Activated T-helper 1 cell treated with anti-CD3 and anti-CD28 coated beads, Interleukin-12 subunit alpha, Interleukin-12 subunit beta, Interleukin-2, Interleukin-4 antibody, amounts not matched to agents 30 ng/mL and 10 ng/mL and 1 ng/mL, durations not matched to agents 14 hours and 24 hours and 36 hours (primary cell): ENCODE data around the gene CALN1. TPM values are rescaled to one million over a fixed set of nuclear protein-coding genes. Genes with fewer than 3 reads are reported as not detected.
"Not testable (repeated sequence)": the region's sequence is repeated elsewhere in the genome, so short reads cannot be mapped to it uniquely, and the experiment has no call there.

Source experiments
- DNase-seq: peaks from one replicate; pipeline ENCODE4 v3.0.0; 2021; ENCODE audit warnings: low spot score
- H3K27ac Mint-ChIP-seq: one replicate; pipeline ENCODE4 v1.8.0; 2021; ENCODE audit warnings: mild to moderate bottlenecking, mixed read lengths
- H3K27me3 Mint-ChIP-seq: one replicate; pipeline ENCODE4 v1.8.0; 2022; ENCODE audit warnings: mild to moderate bottlenecking, moderate library complexity, mixed read lengths; ENCODE audit not compliant: insufficient read depth
- H3K36me3 Mint-ChIP-seq: one replicate; pipeline ENCODE4 v1.8.0; 2021; ENCODE audit warnings: low read depth, mixed read lengths
- H3K4me1 Mint-ChIP-seq: one replicate; pipeline ENCODE4 v1.8.0; 2021; ENCODE audit warnings: low read depth, mixed read lengths
- H3K4me3 Mint-ChIP-seq: one replicate; pipeline ENCODE4 v1.8.0; 2021; ENCODE audit warnings: mild to moderate bottlenecking, moderate library complexity, mixed read lengths
- H3K9me3 Mint-ChIP-seq: one replicate; pipeline ENCODE4 v1.8.0; 2021; ENCODE audit warnings: mixed read lengths
- intact Hi-C: fragments of 100-400 bp; cut with micrococcal nuclease; formaldehyde crosslinking; loops from one replicate; pipeline ENCODE4 v1.15.1; 2024
- total RNA-seq: library from RNA; stranded (reverse); gene quantifications from 2 replicates; pipeline ENCODE4 v1.2.3, GENCODE V29; 2022

CALN1 gene
- total RNA-seq, 1 donor from 2014 or later: not detected

GRCh38 chr7:72223351-72223750 is 188.8 kb downstream of the CALN1 start:
- intact Hi-C loops: no loop called here
- H3K27me3 Mint-ChIP-seq: no peaks in the 10 kb centered on the region
- H3K4me1 Mint-ChIP-seq: no peaks in the 10 kb centered on the region
- H3K36me3 Mint-ChIP-seq: no peaks in the 10 kb centered on the region
- H3K9me3 Mint-ChIP-seq: peaks cover 30% of the 10 kb centered on the region
- no peak for DNase-seq
- H3K27ac Mint-ChIP-seq: no peak overlapping the region
- no peak overlapping the region for H3K4me3 Mint-ChIP-seq

GRCh38 chr7:72222136-72222535 is 190.0 kb downstream of the CALN1 start:
- intact Hi-C loops: no loop called here
- no peaks in the 10 kb centered on the region for H3K36me3 Mint-ChIP-seq

GRCh38 chr7:72219500-72219899 is 192.6 kb downstream of the CALN1 start:
- Mint-ChIP-seq H3K27ac (no peak overlapping the region), H3K9me3 (peaks cover 27% of the 10 kb centered on the region), H3K36me3 (no peaks in the 10 kb centered on the region), H3K4me1 (no peaks in the 10 kb centered on the region), H3K27me3 (no peaks in the 10 kb centered on the region), H3K4me3 (no peak overlapping the region)
- intact Hi-C loops: no loop called here
- no peak for DNase-seq

More at GRCh38 chr7:72222136-72222535, 190.0 kb downstream of the CALN1 start:
- H3K9me3 Mint-ChIP-seq: peaks cover 30% of the 10 kb centered on the region
- no peaks in the 10 kb centered on the region for H3K4me1 Mint-ChIP-seq
- no peak for DNase-seq
- no peaks in the 10 kb centered on the region for H3K27me3 Mint-ChIP-seq
- H3K27ac Mint-ChIP-seq: no peak overlapping the region
- H3K4me3 Mint-ChIP-seq: no peak overlapping the region

- intact Hi-C loops: no loop called here
Measured at GRCh38 chr7:72217151-72217550, 195.0 kb downstream of the CALN1 start.

GRCh38 chr7:72213769-72214168 is 198.4 kb downstream of the CALN1 start:
- Mint-ChIP-seq H3K4me3 (no peak overlapping the region), H3K4me1 (no peaks in the 10 kb centered on the region), H3K36me3 (no peaks in the 10 kb centered on the region), H3K27me3 (no peaks in the 10 kb centered on the region), H3K27ac (no peak overlapping the region), H3K9me3 (peaks cover 23% of the 10 kb centered on the region)
- no peak for DNase-seq
- intact Hi-C loops: no loop called here

More at GRCh38 chr7:72217151-72217550, 195.0 kb downstream of the CALN1 start:
- no peaks in the 10 kb centered on the region for H3K27me3 Mint-ChIP-seq
- H3K9me3 Mint-ChIP-seq: peaks cover 14% of the 10 kb centered on the region
- H3K36me3 Mint-ChIP-seq: no peaks in the 10 kb centered on the region
- no peak overlapping the region for H3K27ac Mint-ChIP-seq
- no peak for DNase-seq
- no peaks in the 10 kb centered on the region for H3K4me1 Mint-ChIP-seq
- no peak overlapping the region for H3K4me3 Mint-ChIP-seq

- no peak for DNase-seq
- intact Hi-C loops: no loop called here
- H3K27ac Mint-ChIP-seq: no peak overlapping the region
- no peaks in the 10 kb centered on the region for H3K4me1 Mint-ChIP-seq
- no peaks in the 10 kb centered on the region for H3K36me3 Mint-ChIP-seq
- peaks cover 18% of the 10 kb centered on the region for H3K9me3 Mint-ChIP-seq
- no peaks in the 10 kb centered on the region for H3K27me3 Mint-ChIP-seq
- no peak overlapping the region for H3K4me3 Mint-ChIP-seq
Measured at GRCh38 chr7:72213081-72213480, 199.1 kb downstream of the CALN1 start.

GRCh38 chr7:72211175-72211574 is 201.0 kb downstream of the CALN1 start:
- no peak for DNase-seq
- Mint-ChIP-seq H3K4me1 (no peaks in the 10 kb centered on the region), H3K4me3 (no peak overlapping the region), H3K27me3 (no peaks in the 10 kb centered on the region), H3K9me3 (peaks cover 15% of the 10 kb centered on the region), H3K27ac (no peak overlapping the region), H3K36me3 (no peaks in the 10 kb centered on the region)
- intact Hi-C loops: no loop called here

GRCh38 chr7:72209006-72209405 is 203.1 kb downstream of the CALN1 start:
- H3K4me3 Mint-ChIP-seq, H3K4me1 Mint-ChIP-seq, DNase-seq, H3K27me3 Mint-ChIP-seq, H3K27ac Mint-ChIP-seq, intact Hi-C loops, H3K36me3 Mint-ChIP-seq: not testable (repeated sequence)
- H3K9me3 Mint-ChIP-seq: peaks cover 10% of the 10 kb centered on the region

GRCh38 chr7:72196176-72196575 is 216.0 kb downstream of the CALN1 start:
- no peak for DNase-seq

GRCh38 chr7:72190919-72191318 is 221.2 kb downstream of the CALN1 start:
- no peak for DNase-seq
- H3K36me3 Mint-ChIP-seq: no peaks in the 10 kb centered on the region
- peaks cover 8% of the 10 kb centered on the region for H3K9me3 Mint-ChIP-seq
- intact Hi-C loops: no loop called here
- H3K27ac Mint-ChIP-seq: no peak overlapping the region
- H3K4me3 Mint-ChIP-seq: no peak overlapping the region
- no peaks in the 10 kb centered on the region for H3K4me1 Mint-ChIP-seq
- no peaks in the 10 kb centered on the region for H3K27me3 Mint-ChIP-seq

More at GRCh38 chr7:72196176-72196575, 216.0 kb downstream of the CALN1 start:
- no peaks in the 10 kb centered on the region for H3K4me1 Mint-ChIP-seq
- H3K4me3 Mint-ChIP-seq: no peak overlapping the region
- H3K27ac Mint-ChIP-seq: no peak overlapping the region
- H3K27me3 Mint-ChIP-seq: no peaks in the 10 kb centered on the region
- intact Hi-C loops: no loop called here
- H3K9me3 Mint-ChIP-seq: peaks cover 10% of the 10 kb centered on the region
- H3K36me3 Mint-ChIP-seq: no peaks in the 10 kb centered on the region

GRCh38 chr7:72190146-72190545 is 222.0 kb downstream of the CALN1 start:
- no peaks in the 10 kb centered on the region for H3K27me3 Mint-ChIP-seq
- H3K4me1 Mint-ChIP-seq: no peaks in the 10 kb centered on the region
- H3K4me3 Mint-ChIP-seq: no peak overlapping the region
- H3K9me3 Mint-ChIP-seq: peaks cover 8% of the 10 kb centered on the region
- no peaks in the 10 kb centered on the region for H3K36me3 Mint-ChIP-seq
- intact Hi-C loops: no loop called here
- no peak for DNase-seq
- H3K27ac Mint-ChIP-seq: no peak overlapping the region

GRCh38 chr7:72187179-72187578 is 225.0 kb downstream of the CALN1 start:
- H3K4me3 Mint-ChIP-seq: no peak overlapping the region
- no peaks in the 10 kb centered on the region for H3K27me3 Mint-ChIP-seq
- intact Hi-C loops: no loop called here
- H3K36me3 Mint-ChIP-seq: no peaks in the 10 kb centered on the region
- peaks cover 12% of the 10 kb centered on the region for H3K9me3 Mint-ChIP-seq
- no peaks in the 10 kb centered on the region for H3K4me1 Mint-ChIP-seq
- H3K27ac Mint-ChIP-seq: no peak overlapping the region
- DNase-seq: no peak

GRCh38 chr7:72183835-72184234 is 228.3 kb downstream of the CALN1 start:
- H3K9me3 Mint-ChIP-seq: peaks cover 24% of the 10 kb centered on the region
- intact Hi-C loops: no loop called here
- H3K27me3 Mint-ChIP-seq: no peaks in the 10 kb centered on the region
- H3K27ac Mint-ChIP-seq: no peak overlapping the region
- no peak for DNase-seq
- no peak overlapping the region for H3K4me3 Mint-ChIP-seq
- no peaks in the 10 kb centered on the region for H3K36me3 Mint-ChIP-seq
- H3K4me1 Mint-ChIP-seq: no peaks in the 10 kb centered on the region

- DNase-seq: no peak
- intact Hi-C loops: no loop called here
- peaks cover 21% of the 10 kb centered on the region for H3K9me3 Mint-ChIP-seq
- H3K4me3 Mint-ChIP-seq: no peak overlapping the region
- H3K36me3 Mint-ChIP-seq: no peaks in the 10 kb centered on the region
- no peak overlapping the region for H3K27ac Mint-ChIP-seq
- H3K27me3 Mint-ChIP-seq: no peaks in the 10 kb centered on the region
- H3K4me1 Mint-ChIP-seq: no peaks in the 10 kb centered on the region
Measured at GRCh38 chr7:72182036-72182435, 230.1 kb downstream of the CALN1 start.
